ENCODE measurements around the gene TMEM164.

Gene TMEM164

DNA sequence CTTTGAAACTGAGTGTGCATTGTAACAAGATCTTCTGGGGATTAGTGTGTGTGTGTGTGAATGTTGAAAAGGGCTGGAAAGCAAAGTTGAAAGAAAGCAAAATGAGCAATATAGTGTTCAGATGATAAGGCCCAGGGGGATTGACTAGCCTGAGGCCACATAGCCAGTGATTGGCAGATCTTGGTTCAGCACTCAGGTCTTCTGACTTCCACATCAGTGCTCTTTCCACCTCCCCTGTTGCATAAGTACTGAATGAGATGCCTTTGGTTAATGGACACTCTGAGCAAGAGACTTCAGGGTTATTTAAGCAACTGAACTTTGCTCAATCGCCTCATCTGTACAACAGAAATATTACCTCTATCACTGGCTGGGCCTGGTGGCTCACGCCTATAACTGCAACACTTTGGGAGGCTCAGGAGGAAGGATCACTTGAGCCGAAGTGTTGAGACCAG is 120.4 kb downstream of the TMEM164 start:
- no peak overlapping the region for H3K4me3 ChIP-seq (ENCODE audit: low read depth, low read length)
- DNase-seq (ENCODE audit: low read depth): peak; percentile 70
- TF ChIP-seq, protein P1, sequence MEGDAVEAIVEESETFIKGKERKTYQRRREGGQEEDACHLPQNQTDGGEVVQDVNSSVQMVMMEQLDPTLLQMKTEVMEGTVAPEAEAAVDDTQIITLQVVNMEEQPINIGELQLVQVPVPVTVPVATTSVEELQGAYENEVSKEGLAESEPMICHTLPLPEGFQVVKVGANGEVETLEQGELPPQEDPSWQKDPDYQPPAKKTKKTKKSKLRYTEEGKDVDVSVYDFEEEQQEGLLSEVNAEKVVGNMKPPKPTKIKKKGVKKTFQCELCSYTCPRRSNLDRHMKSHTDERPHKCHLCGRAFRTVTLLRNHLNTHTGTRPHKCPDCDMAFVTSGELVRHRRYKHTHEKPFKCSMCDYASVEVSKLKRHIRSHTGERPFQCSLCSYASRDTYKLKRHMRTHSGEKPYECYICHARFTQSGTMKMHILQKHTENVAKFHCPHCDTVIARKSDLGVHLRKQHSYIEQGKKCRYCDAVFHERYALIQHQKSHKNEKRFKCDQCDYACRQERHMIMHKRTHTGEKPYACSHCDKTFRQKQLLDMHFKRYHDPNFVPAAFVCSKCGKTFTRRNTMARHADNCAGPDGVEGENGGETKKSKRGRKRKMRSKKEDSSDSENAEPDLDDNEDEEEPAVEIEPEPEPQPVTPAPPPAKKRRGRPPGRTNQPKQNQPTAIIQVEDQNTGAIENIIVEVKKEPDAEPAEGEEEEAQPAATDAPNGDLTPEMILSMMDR (conservative IDR thresholded peaks at IDR 0.05; ENCODE audit: low read depth, low read length): no peak

DNA sequence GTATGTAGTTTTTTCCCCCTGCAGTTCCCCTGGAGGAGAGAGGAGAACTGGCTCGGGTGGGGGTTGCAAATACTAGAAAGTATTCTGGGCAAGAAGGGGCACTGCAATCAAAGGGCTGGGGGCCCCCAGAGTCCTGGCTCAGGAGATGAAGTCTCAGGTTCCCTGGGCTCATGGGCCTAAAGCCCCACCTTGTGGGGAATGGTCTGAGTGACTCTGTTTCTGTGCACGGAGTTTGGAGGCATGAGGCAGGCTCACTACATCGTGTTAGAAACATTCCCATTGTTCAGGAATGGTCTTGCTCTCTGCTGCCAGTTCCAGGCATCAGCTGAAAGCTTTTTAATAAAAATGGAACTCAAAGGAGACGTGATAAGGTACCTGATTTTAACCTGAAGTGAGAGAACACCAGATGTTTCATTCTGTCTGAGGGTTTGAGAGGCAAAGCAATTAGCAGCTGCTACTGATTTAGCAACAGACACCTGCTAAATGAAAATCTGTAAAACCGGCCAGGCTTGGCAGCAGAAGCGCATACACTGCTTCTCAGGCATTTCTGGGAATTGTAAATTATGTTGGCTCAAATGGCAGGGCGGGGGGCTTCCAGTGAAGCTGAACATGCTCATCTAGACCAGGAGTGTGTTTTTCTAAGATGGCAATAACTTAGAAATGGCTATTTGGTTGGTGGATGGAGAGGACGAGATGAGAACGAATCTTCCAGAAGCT is 122.7 kb downstream of the TMEM164 start:
- DNase-seq (ENCODE audit: low read depth): peak; percentile 41
- TF ChIP-seq, protein P1 (conservative IDR thresholded peaks at IDR 0.05; ENCODE audit: low read depth, low read length): peak; percentile 66
- no peak overlapping the region for H3K4me3 ChIP-seq (ENCODE audit: low read depth, low read length)

DNA sequence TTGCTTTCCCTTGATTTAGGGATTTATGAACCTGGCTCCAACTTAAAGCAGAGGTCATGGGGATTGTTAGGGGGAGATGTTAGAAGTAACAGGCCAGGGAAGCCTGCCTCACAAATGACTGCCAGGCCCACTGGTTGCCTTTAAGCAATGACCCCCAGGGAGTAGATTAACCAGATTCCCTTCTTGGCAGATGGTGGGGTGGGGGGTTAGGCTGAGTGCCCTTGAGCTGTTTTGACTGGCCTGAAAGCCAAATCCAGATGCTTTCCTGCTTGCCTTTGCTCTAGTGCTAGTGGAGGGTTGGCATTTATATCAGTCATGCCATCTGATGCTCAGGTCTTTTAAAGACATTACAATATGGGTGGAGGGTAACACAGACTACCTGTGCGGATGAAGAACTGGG is 128.1 kb downstream of the TMEM164 start:
- TF ChIP-seq, protein P1 (conservative IDR thresholded peaks at IDR 0.05; ENCODE audit: low read depth, low read length): no peak
- no peak overlapping the region for H3K4me3 ChIP-seq (ENCODE audit: low read depth, low read length)

DNA sequence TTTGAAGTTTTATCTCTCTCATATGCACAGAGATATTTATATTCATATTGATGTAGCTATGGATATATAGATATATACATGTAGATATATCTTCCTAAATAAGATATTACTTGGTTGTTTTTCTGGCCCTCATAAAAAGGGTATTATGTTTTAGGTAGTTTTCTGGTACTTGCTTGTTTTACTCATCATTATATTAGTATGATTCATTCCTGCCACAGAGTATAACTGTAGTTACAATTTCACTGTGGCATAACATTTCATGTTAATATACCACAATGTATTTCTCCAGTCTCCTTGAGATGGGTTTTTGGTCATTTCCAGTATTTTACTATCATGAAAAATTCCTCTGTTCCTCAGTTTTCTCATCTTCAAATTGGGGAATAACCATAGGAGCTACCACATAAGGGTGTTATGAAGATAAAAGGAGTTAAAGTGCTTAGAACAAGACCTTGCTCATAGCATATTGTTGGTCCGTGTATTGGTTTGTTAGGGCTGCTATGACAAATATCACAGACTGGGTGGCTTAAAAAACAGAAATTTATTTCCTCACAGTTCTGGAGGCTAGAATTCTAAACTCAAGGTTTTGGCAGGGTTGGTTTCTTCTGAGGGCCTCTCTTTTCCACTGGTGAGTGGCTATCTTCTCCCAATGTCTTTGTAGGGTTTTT is 129.7 kb downstream of the TMEM164 start:
- TF ChIP-seq, protein P1 (conservative IDR thresholded peaks at IDR 0.05; ENCODE audit: low read depth, low read length): no peak
- DNase-seq (ENCODE audit: low read depth): no peak
- H3K4me3 ChIP-seq (ENCODE audit: low read depth, low read length): no peak overlapping the region

More for the DNA sequence above, 128.1 kb downstream of the TMEM164 start:
- DNase-seq (ENCODE audit: low read depth): no peak

DNA sequence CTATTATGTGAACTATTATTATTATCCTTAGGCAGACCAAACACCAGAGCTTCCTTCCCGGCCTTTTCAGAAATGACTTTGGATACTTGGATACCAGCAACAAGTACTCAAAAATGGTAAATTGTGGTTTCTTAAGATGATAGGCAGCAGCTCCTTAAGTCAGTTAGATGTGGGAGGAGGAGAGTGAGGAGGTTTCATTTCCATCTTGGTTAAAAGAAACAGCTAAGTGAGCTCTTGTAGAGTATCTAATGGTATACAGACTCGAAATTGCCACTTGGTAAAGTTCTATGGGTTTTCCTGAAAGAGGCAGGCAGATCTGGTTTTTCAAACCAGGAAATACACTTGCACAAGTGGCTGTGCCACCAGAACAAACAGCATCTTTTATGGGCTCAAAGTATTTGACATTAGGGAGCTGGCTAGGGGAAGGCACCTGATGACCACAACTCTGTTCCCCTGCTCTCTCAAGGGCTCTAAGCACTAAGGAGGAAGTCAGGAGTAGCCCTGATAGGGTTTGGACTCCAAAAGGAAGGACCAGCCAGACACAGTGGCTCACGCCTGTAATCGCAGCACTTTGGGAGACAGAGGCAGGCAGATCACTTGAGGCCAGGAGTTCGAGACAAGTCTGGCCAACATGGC is 130.9 kb downstream of the TMEM164 start:
- H3K4me3 ChIP-seq (ENCODE audit: low read depth, low read length): no peak overlapping the region
- TF ChIP-seq, protein P1 (conservative IDR thresholded peaks at IDR 0.05; ENCODE audit: low read depth, low read length): no peak
- no peak for DNase-seq (ENCODE audit: low read depth)

DNA sequence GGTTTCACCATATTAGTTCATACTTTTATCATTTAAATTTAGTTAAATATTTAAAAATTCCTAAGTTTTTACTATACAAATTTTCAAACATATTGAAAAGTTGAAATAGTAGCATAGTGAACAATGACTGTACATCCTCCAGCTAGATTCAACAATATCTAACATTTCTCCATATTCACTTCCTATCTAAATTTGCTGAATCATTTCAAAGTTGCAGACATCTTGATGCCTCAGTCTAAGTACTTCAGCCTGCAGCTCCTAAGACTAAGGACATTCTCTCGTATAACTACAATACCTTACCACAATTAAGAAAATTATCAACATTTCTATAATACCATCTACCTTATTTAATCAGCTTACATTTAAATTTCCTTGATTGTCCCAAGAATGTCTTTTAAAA is 132.7 kb downstream of the TMEM164 start:
- TF ChIP-seq, protein P1 (conservative IDR thresholded peaks at IDR 0.05; ENCODE audit: low read depth, low read length): no peak
- no peak overlapping the region for H3K4me3 ChIP-seq (ENCODE audit: low read depth, low read length)
- no peak for DNase-seq (ENCODE audit: low read depth)
